ENCODE results near the gene PDE6A. TPM values are rescaled to one million over a fixed set of nuclear protein-coding genes. Genes with fewer than 3 reads are reported as not detected.

The PDE6A gene
- total RNA-seq, 1 experiment from 2014 or later = not detected

- Histone ChIP-seq H3K56ac (ENCODE audit: insufficient read length, low read depth, low read length) (no peak overlapping the region), H2BK20ac (ENCODE audit: low read depth, low read length, poor library complexity, severe bottlenecking) (no peak overlapping the region), H3K23ac (ENCODE audit: insufficient read length, low read depth, low read length) (no peak overlapping the region), H2BK120ac (ENCODE audit: low read depth, low read length, poor library complexity, severe bottlenecking) (no peak overlapping the region), H2BK12ac (ENCODE audit: insufficient read length, low read depth, low read length) (no peak overlapping the region), H3K27me3 (ENCODE audit: insufficient read depth, low read length) (no peaks in the 10 kb centered on the region; the same call in 1 of the 2 replicates), H3K14ac (ENCODE audit: insufficient read depth, low read length) (no peak overlapping the region), H3K9ac (ENCODE audit: extremely low read depth, insufficient read length, low read length) (no peak overlapping the region), H3K79me1 (ENCODE audit: insufficient read depth, low read depth, low read length, poor library complexity, severe bottlenecking) (no peaks in the 10 kb centered on the region), H4K20me1 (ENCODE audit: control insufficient read depth, insufficient read depth, insufficient read length) (no peaks in the 10 kb centered on the region), H3K27ac (ENCODE audit: insufficient read length, low read depth, low read length) (no peak overlapping the region), H2BK15ac (ENCODE audit: low read depth, low read length) (no peak overlapping the region), H4K8ac (replicated peaks; ENCODE audit: insufficient read length, low read depth, low read length) (no peak overlapping the region), H3K4ac (ENCODE audit: low read depth, low read length) (no peak overlapping the region), H3K4me1 (ENCODE audit: insufficient read depth, low read length) (peaks cover 2% of the 10 kb centered on the region; the same call in 1 of the 2 replicates), H2AFZ (ENCODE audit: low read length) (no peak overlapping the region), H3T11ph (ENCODE audit: low read length) (no peak overlapping the region), H2BK5ac (ENCODE audit: insufficient read length, low read length) (no peak overlapping the region), H2AK5ac (ENCODE audit: insufficient read length, low read length) (no peak overlapping the region), H3K18ac (ENCODE audit: insufficient read length, low read depth, low read length) (no peak overlapping the region), H3K23me2 (ENCODE audit: insufficient read length, low read depth, low read length, poor library complexity, severe bottlenecking) (peaks cover 5% of the 10 kb centered on the region), H3K4me2 (ENCODE audit: insufficient read depth, insufficient read length, low read length) (peak overlapping the region; percentile 58), H3K79me2 (ENCODE audit: insufficient read depth, low read length) (no peaks in the 10 kb centered on the region), H4K5ac (ENCODE audit: insufficient read length, low read depth, low read length) (no peak overlapping the region), H3K9me3 (ENCODE audit: control insufficient read depth, low read depth, low read length) (no peaks in the 10 kb centered on the region), H4K91ac (ENCODE audit: insufficient read length, low read depth, low read length) (no peak overlapping the region)
- no peak overlapping the region for H3K27ac Mint-ChIP-seq
- DNase-seq = no peak
- H3K4me3 Mint-ChIP-seq = peak overlapping the region; percentile 85 to 95
- TF ChIP-seq CTCF (conservative IDR thresholded peaks at IDR 0.05) = no peak
- peaks cover 13 to 16% of the 10 kb centered on the region in 2 experiments for H3K4me1 Mint-ChIP-seq
- peaks cover 0 to 2% (median 0%) of the 10 kb centered on the region in 3 experiments; a peak in 1 of 7 replicates for H3K36me3 Mint-ChIP-seq (ENCODE audit: insufficient read depth in 1 of 3, low read depth in 3 of 3)
- H3K27me3 Mint-ChIP-seq (ENCODE audit: low read depth) = peaks cover 9% of the 10 kb centered on the region
- no peaks in the 10 kb centered on the region for H3K9me3 Mint-ChIP-seq
- no CpG with 5 or more reads among the region's 23 CpGs for WGBS (ENCODE audit: extremely low coverage, insufficient read length, low lambda C conversion rate)
Measured at GRCh38 chr5:149961186-149961685, 16.6 kb upstream of the PDE6A start.
